GM23338 (cell line): Measurements from ENCODE around the gene PSG2. TPM values are rescaled to one million over a fixed set of nuclear protein-coding genes. Genes with fewer than 3 reads are reported as not detected.
"Not testable (repeated sequence)": the region's sequence is repeated elsewhere in the genome, so short reads cannot be mapped to it uniquely, and the experiment has no call there.

Source experiments
- ATAC-seq: fragments of 200-7000 bp; cut with Tn5 transposase; 3 replicates; pipeline ENCODE4 v1.9.1; 2020
- DNase-seq: peaks from one replicate; pipeline ENCODE4 v3.0.0-alpha.2; 2015; ENCODE audit warnings: low spot score
- H2AFZ ChIP-seq: fragments of 200-600 bp; sonication (generic); 2 replicates; pipeline ENCODE4 v1.8.0; 2016; ENCODE audit warnings: antibody characterized with exemption, mild to moderate bottlenecking, moderate library complexity
- H3F3A ChIP-seq: fragments of 200-600 bp; sonication (generic); replicated peaks from 2 replicates; pipeline ENCODE4 v1.8.0; 2017; ENCODE audit warnings: antibody characterized with exemption, mixed run types, low read depth
- H3K27ac ChIP-seq: fragments of 200-600 bp; sonication (generic); 2 replicates; pipeline ENCODE4 v1.6.1; 2016; ENCODE audit warnings: low read depth
- H3K27me3 ChIP-seq: fragments of 200-600 bp; sonication (generic); 2 replicates; pipeline ENCODE4 v1.8.0; 2016; ENCODE audit warnings: mild to moderate bottlenecking, mixed run types, moderate library complexity; ENCODE audit not compliant: insufficient read depth
- H3K36me3 ChIP-seq: fragments of 200-600 bp; sonication (generic); 2 replicates; pipeline ENCODE4 v1.8.0; 2016; ENCODE audit warnings: mild to moderate bottlenecking; ENCODE audit not compliant: insufficient read depth
- H3K4me1 ChIP-seq: fragments of 200-600 bp; sonication (generic); 2 replicates; pipeline ENCODE4 v1.8.0; 2016; ENCODE audit warnings: mild to moderate bottlenecking, moderate library complexity; ENCODE audit not compliant: insufficient read depth
- H3K4me2 ChIP-seq: fragments of 200-600 bp; sonication (generic); 2 replicates; pipeline ENCODE4 v1.7.1; 2017; ENCODE audit warnings: mixed run types
- H3K4me3 ChIP-seq: fragments of 200-600 bp; sonication (generic); 2 replicates; pipeline ENCODE4 v1.6.1; 2016; ENCODE audit warnings: mixed run types
- H3K79me2 ChIP-seq: fragments of 200-600 bp; sonication (generic); replicated peaks from 2 replicates; pipeline ENCODE4 v1.8.0; 2017; ENCODE audit warnings: mild to moderate bottlenecking; ENCODE audit not compliant: insufficient read depth
- H3K9me2 ChIP-seq: fragments of 200-600 bp; sonication (generic); 2 replicates; pipeline ENCODE4 v1.8.0; 2017; ENCODE audit not compliant: insufficient read depth
- H4K20me1 ChIP-seq: fragments of 200-600 bp; sonication (generic); replicated peaks from 2 replicates; pipeline ENCODE4 v1.8.0; 2017; ENCODE audit warnings: mild to moderate bottlenecking; ENCODE audit not compliant: insufficient read depth
- H3K27ac Mint-ChIP-seq: 2 replicates; pipeline ENCODE4 v1.8.0; 2020; ENCODE audit warnings: inconsistent platforms, mild to moderate bottlenecking, moderate library complexity, mixed read lengths
- H3K27me3 Mint-ChIP-seq: 3 replicates; pipeline ENCODE4 v1.8.0; 2022; ENCODE audit warnings: low read depth, mild to moderate bottlenecking, moderate library complexity, mixed read lengths, inconsistent platforms; ENCODE audit not compliant: insufficient read depth, poor library complexity
- H3K36me3 Mint-ChIP-seq: 3 replicates; pipeline ENCODE4 v1.8.0; 2021; ENCODE audit warnings: low read depth, mild to moderate bottlenecking, inconsistent platforms, moderate library complexity, mixed read lengths
- H3K4me1 Mint-ChIP-seq: 3 replicates; pipeline ENCODE4 v1.8.0; 2020; ENCODE audit warnings: mild to moderate bottlenecking, inconsistent platforms, mixed read lengths
- H3K4me3 Mint-ChIP-seq: 3 replicates; pipeline ENCODE4 v1.8.0; 2021; ENCODE audit warnings: moderate library complexity, mild to moderate bottlenecking, inconsistent platforms, mixed read lengths
- H3K9me3 Mint-ChIP-seq: 3 replicates; pipeline ENCODE4 v1.8.0; 2020; ENCODE audit warnings: moderate library complexity, mild to moderate bottlenecking, inconsistent platforms, mixed read lengths
- polyA plus RNA-seq: library from polyadenylated mRNA; unstranded; fragments of >200 nt; fragmentation: Nextera tagmentation; extraction: Ambion mirVana; gene quantifications from 2 replicates; pipeline ENCODE4 v1.2.1, GENCODE V29; 2016
- total RNA-seq: library from RNA; depleted of rRNA; stranded (reverse); fragments of >200 nt; shearing (Covaris generic); gene quantifications from 2 replicates; pipeline ENCODE4 v1.2.3, GENCODE V29; 2014

Gene PSG2
- total and polyA plus RNA-seq, 2 experiments from 2014 or later, result not detected

- not testable (repeated sequence) for H4K20me1 ChIP-seq, H3K27ac Mint-ChIP-seq, H3K4me3 Mint-ChIP-seq, H3K4me3 ChIP-seq, H2AFZ ChIP-seq, H3K27me3 ChIP-seq, H3K36me3 ChIP-seq, H3K4me2 ChIP-seq, H3K79me2 ChIP-seq, H3F3A ChIP-seq, H3K4me1 Mint-ChIP-seq, H3K9me2 ChIP-seq, H3K27ac ChIP-seq, DNase-seq, H3K27me3 Mint-ChIP-seq, H3K4me1 ChIP-seq, ATAC-seq
- Mint-ChIP-seq H3K36me3 (peaks cover 20% of the 10 kb centered on the region; the same call in 2 of the 3 replicates), H3K9me3 (peaks cover 93% of the 10 kb centered on the region)
Measured at GRCh38 chr19:43119526-43119925, 37.0 kb upstream of the PSG2 start.

- H3K79me2 ChIP-seq, H3K4me2 ChIP-seq, ATAC-seq, H3K27ac Mint-ChIP-seq, H3K4me3 ChIP-seq, H3K27ac ChIP-seq, H4K20me1 ChIP-seq, H3K4me3 Mint-ChIP-seq, H3K9me2 ChIP-seq, H3K36me3 ChIP-seq, H3F3A ChIP-seq, H3K4me1 ChIP-seq, H3K4me1 Mint-ChIP-seq, H3K27me3 ChIP-seq, H3K27me3 Mint-ChIP-seq, H2AFZ ChIP-seq, DNase-seq: not testable (repeated sequence)
- Mint-ChIP-seq H3K9me3 (peaks cover 95% of the 10 kb centered on the region), H3K36me3 (peaks cover 22% of the 10 kb centered on the region; the same call in 2 of the 3 replicates)
Measured at GRCh38 chr19:43116421-43116820, 33.9 kb upstream of the PSG2 start.

GRCh38 chr19:43115548-43115947 is 33.0 kb upstream of the PSG2 start:
- H3K36me3 ChIP-seq, H2AFZ ChIP-seq, H3K4me2 ChIP-seq, H4K20me1 ChIP-seq, ATAC-seq, H3K27ac Mint-ChIP-seq, H3K27me3 Mint-ChIP-seq, H3K4me3 ChIP-seq, H3K9me2 ChIP-seq, H3K4me1 ChIP-seq, H3K4me3 Mint-ChIP-seq, H3K79me2 ChIP-seq, H3K27ac ChIP-seq, H3K4me1 Mint-ChIP-seq, H3F3A ChIP-seq, H3K27me3 ChIP-seq, DNase-seq: not testable (repeated sequence)
- peaks cover 94% of the 10 kb centered on the region for H3K9me3 Mint-ChIP-seq
- peaks cover 21% of the 10 kb centered on the region; the same call in 2 of the 3 replicates for H3K36me3 Mint-ChIP-seq

GRCh38 chr19:43115064-43115463 is 32.6 kb upstream of the PSG2 start:
- H3K4me3 ChIP-seq, H2AFZ ChIP-seq, H3K4me3 Mint-ChIP-seq, H4K20me1 ChIP-seq, H3K4me1 Mint-ChIP-seq, H3K27me3 Mint-ChIP-seq, H3K9me2 ChIP-seq, H3K79me2 ChIP-seq, H3K27ac Mint-ChIP-seq, H3K27ac ChIP-seq, H3F3A ChIP-seq, H3K4me1 ChIP-seq, H3K27me3 ChIP-seq, DNase-seq, H3K36me3 ChIP-seq, ATAC-seq, H3K4me2 ChIP-seq: not testable (repeated sequence)
- Mint-ChIP-seq H3K36me3 (peaks cover 18% of the 10 kb centered on the region; the same call in 2 of the 3 replicates), H3K9me3 (peaks cover 92% of the 10 kb centered on the region)

GRCh38 chr19:43114626-43115025 is 32.1 kb upstream of the PSG2 start:
- H3K4me2 ChIP-seq, H3K27ac ChIP-seq, DNase-seq, H3K27ac Mint-ChIP-seq, H3K4me1 Mint-ChIP-seq, H3K4me3 ChIP-seq, H4K20me1 ChIP-seq, H3K27me3 Mint-ChIP-seq, H3K9me2 ChIP-seq, H3K4me3 Mint-ChIP-seq, H3K4me1 ChIP-seq, H3K36me3 ChIP-seq, H3F3A ChIP-seq, ATAC-seq, H2AFZ ChIP-seq, H3K27me3 ChIP-seq, H3K79me2 ChIP-seq: not testable (repeated sequence)
- Mint-ChIP-seq H3K36me3 (peaks cover 18% of the 10 kb centered on the region; the same call in 2 of the 3 replicates), H3K9me3 (peaks cover 91% of the 10 kb centered on the region)

GRCh38 chr19:43107401-43107800 is 24.9 kb upstream of the PSG2 start:
- not testable (repeated sequence) for H3K27ac ChIP-seq, H3K36me3 ChIP-seq, H3K4me3 ChIP-seq, H2AFZ ChIP-seq, H3K27me3 Mint-ChIP-seq, H3K27ac Mint-ChIP-seq, DNase-seq, H3K9me2 ChIP-seq, H3K27me3 ChIP-seq, H3K79me2 ChIP-seq, H3K4me2 ChIP-seq, H3K4me1 Mint-ChIP-seq, H3K4me3 Mint-ChIP-seq, ATAC-seq, H4K20me1 ChIP-seq, H3K4me1 ChIP-seq, H3F3A ChIP-seq
- Mint-ChIP-seq H3K36me3 (peaks cover 11% of the 10 kb centered on the region; the same call in 2 of the 3 replicates), H3K9me3 (peaks cover 82% of the 10 kb centered on the region)
